NCI-H2029 (cell line): ENCODE measurements around the gene LDLRAD4.

Experiments
- DNase-seq: peaks from one replicate; lab custom pipeline; 2025; lab: John Stamatoyannopoulos, UW

LDLRAD4 gene

GRCh38 chr18:13630716-13631268 lies 412.2 kb downstream of the LDLRAD4 start:
- no peak for DNase-seq

GRCh38 chr18:13633700-13634099 lies 415.1 kb downstream of the LDLRAD4 start:
- no peak for DNase-seq

DNA sequence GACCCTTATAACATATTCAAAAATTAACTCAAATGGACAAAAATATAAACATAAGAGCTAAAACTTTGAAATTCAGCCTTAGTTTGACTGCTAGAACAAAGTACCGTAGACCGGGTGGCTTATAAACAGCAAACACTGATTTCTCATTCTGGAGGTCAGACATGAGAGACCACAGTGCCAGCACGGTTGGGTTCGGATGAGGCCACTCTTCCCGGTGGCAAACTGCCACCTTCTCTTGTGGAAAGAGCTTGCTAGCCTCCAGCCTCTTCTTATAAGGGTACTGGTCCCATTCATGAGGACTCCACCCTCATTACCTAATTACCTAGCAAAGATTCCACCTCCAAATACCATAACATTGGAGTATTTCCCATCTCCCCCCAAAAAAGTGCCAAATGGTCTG lies 416.5 kb downstream of the LDLRAD4 start:
- no peak for DNase-seq

GRCh38 chr18:13638719-13639595 lies 420.4 kb downstream of the LDLRAD4 start:
- DNase-seq, result no peak

GRCh38 chr18:13640266-13640860 lies 421.8 kb downstream of the LDLRAD4 start:
- DNase-seq, result no peak

DNA sequence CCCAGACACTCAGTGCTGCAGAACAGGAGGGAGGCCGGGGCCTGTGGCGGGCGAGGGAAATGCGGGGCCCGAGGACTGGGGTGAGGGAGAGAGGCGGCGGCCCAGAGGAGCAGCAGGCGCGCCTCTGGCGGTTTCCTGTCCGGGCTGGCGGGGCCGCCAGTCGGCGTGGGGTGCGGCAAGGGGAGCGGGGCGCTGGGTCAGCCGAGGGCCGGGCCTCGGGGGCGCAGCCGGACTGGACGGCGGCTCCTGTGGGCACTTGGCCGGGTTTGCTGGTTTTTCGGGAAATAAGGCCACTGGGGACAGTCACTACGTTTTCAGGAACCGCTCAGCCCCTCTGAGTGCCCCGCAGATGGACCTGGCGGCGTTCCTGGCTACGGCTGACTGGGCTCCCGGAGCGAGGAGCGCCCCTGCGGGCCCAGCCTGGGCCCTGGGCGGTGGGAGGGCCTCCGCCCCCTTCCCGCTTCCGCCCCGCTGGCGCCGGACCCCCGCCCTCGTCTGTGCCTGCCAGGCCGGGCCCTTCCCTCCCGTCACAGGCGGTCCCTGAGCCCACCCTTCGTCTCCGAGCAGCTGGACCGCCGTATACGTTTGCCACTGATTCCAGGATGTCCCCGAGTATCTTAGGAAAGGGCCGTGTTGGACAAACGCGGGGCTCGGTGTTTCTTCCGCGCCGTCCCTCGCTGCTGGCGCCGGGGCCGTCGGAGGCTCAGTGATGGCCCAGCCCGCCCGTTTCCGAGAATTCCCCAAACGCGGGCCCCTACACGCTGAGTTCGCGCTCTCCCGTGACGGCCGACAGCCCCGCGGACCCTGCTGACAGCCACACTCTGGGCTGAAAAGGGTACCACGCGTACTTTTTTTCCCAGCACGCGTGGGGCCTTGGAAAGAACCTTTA lies 423.2 kb downstream of the LDLRAD4 start:
- DNase-seq, result no peak

DNA sequence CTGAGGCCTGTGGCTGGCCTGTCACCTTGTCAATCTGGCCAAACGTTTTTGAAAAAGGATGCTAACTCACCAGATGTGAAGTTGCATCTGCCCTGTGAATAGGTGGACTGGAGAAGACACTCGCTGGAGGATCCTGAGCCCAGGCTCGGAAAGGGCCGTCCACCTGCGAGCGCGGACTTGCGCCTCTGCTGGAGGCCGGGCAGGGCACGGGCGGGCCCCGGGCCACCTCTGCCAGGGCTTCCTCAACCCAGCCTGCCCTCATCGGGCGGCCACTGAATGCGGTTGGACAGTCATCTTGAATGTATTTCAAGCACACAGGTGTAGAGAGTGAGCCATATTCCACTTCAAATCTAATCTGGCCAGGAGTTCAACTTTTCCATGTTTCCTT lies 423.9 kb downstream of the LDLRAD4 start:
- no peak for DNase-seq

DNA sequence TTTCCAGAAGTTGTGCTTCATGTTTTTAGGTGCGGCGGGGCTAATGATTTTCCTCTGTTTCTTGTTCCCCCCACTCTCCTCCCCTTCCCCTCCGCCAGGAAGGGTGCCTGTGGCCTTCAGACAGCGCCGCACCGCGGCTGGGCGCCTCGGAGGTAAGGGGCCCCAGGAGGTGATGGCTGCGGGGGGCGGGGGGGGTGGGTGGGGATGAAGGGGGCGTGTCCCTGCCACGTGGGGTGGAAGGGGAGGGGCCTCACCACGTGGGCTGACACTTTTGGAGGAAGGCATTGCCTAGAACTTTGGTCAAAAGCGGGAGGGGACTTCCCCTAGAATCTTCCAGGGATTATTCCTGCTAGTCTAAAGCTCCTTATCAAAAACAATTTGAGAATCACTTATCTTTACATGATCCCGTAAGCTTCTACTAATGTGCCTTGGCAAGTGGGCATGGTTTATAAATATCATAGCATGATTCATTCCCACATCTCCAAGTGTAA lies 424.7 kb downstream of the LDLRAD4 start:
- DNase-seq, result no peak

GRCh38 chr18:13645093-13645492 lies 426.5 kb downstream of the LDLRAD4 start:
- no peak for DNase-seq

DNA sequence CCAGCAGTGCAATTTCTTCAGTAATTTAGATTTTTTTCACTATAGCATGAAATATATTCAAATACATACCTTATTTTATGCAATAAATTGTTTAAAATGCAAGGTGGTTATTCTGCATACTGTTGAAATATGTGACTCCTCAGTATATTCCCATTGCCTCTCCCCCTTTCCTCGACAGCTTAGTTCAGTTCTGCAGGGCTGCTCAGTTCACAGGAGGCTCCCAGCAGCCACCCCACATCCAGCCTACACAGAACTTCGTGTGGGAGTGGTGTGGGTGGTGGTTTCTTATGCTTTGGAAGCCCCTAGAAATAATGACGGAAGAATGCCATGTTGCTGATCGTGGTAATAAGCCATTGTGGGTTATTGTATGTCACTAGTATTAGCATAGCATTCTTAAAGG lies 428.1 kb downstream of the LDLRAD4 start:
- no peak for DNase-seq

DNA sequence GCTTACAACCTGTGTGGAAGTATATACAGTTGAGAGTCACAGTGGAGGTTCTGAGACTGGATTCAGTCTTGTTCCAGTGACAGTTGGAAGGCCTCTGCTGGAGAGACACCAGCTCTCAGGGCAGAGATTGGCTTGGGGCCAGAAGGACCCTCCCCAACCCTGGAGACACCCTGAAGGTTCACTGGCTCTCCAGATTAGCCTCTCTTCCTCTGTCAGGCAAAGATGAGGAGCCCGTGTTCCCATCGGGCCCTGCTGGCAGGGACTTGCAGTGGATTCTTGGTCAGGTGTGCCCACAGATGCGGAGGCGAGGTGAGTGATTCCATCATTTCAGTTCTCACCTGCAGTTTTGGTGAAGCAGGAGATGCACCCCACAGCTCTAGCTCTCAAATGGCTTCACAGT lies 429.2 kb downstream of the LDLRAD4 start:
- DNase-seq, result no peak

DNA sequence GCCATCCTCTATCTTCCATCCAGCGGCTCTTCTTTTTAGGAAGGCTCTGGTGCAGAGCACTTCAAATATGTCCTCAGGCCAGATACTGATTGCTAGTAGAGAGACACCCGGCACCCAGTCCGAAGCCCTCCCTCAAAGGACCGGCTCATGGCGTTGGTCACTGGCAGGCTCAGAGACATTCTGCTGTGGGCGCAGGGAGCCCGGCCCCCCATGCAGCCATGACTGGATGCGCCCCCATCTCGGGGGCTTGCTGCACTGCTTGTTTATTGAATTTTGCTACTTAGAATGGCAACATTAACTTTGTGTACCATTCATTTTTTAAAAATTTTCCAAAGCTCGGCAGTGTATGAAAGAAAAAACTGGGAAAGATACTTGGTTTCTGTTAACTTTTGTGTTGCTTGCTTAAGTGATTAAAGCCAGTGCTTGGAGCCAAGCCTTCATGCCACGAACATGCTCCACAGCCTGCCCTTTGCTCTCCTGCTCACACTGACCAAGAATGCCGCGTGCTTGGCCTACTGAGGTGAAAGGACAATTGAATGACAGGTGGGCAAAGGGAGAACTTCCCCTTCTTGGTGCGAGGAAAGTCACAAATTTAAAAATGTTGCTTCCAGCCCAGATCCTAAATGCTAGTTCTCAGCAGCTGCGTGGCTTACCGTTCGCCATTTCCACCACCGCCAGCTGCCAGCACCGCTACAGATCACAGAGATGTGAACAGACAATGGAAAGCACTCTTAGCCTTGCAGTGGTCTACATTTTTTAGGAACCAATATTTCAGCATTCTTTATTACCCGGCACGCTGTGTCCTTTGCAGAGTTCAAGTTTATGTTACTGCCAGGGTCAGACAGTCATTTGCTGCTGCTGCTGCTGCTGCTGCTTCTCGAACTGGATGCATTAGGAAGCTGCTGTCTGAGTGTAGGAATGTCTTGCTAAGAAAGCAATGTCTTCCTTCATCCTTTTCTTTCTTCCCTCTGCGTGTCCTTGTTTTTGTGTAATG lies 431.1 kb downstream of the LDLRAD4 start:
- DNase-seq, result no peak

DNA sequence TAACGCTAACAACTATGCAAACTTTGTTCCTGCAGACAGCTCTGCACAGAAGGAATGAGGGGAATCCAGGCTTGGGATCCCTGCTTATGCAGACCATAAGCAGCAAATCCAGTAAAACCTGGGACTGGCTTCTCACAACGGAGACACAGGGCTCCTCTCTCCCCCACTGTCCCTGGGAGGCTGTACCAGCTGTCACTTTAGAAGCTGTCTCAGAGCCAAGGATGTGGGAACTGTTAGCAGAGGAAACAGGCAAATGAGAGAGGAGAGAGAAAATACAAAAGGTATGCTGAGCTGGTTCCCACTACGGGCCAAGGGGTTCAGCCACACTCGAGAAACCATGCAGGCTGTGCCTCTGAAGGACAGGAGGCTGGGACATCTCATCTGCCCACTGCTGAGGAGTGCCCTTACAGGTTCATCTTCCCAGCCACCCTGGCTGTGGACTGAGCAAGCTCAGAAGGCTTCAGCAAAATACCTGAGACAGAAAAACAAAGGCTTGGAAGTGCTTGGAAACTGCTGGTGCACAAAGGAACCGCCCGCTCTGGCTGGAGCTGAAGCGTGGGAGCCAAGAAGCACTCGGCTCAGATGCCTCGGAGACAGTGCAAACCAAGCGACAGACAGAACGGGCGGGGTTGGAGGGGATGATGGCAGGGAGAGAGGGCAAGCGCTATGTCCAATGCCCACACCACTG lies 435.3 kb downstream of the LDLRAD4 start:
- DNase-seq, result peak; percentile 1

- no peak for DNase-seq
These were observed 439.4 kb downstream of the LDLRAD4 start for GRCh38 chr18:13657974-13658373.

DNA sequence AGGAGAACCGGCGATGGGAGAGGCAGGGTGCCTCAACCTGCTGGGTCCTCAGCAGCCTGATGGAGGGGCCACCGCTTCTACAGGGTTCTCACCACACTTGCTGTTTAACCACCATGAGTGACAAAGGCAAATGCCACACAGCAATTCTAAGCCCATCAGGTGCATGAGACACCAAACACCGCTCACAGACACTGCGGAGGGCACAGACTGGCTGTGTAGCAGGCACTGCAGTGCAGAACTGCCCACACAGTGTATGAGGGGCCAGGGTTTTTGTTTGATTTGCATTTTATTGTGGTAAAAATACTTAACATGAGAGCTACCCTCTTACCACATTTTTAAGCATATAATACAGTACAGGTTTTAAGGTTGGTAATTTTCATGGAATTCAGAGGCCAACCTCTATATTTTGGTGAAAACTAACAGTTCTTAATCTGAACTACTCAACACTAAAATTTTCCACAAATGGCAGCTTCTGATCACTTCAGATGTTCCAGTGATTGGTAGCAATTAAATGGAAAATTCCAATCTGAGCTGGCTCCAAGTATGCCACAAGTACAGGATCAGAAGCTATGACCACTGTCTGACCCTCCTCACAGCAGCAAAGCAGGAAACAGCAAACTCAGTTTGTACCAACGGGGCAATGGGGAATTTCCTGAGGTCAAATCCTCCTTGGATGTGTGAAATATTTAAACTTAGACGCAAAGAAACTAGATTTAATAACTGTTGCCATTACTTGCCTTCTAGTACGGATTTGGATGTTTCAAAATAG lies 440.1 kb downstream of the LDLRAD4 start:
- no peak for DNase-seq

DNA sequence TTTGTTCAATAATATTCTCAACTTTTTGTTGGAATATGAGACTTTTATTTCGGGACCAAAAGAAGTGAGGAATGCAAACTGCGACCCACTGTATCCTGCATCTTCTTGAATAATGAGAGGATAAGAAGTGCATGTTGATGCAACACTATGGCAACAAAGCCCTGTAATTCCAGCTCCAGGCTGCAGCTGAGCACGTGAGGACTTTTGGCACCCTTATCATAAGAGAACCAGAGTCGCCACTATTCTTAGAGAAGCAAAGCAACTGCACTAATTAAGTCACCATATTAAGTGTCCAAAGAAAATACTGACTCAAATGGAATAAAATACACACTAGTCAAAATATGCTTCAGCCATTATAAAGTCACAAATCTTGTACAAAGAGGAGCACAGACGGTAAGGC lies 441.9 kb downstream of the LDLRAD4 start:
- DNase-seq, result no peak

DNA sequence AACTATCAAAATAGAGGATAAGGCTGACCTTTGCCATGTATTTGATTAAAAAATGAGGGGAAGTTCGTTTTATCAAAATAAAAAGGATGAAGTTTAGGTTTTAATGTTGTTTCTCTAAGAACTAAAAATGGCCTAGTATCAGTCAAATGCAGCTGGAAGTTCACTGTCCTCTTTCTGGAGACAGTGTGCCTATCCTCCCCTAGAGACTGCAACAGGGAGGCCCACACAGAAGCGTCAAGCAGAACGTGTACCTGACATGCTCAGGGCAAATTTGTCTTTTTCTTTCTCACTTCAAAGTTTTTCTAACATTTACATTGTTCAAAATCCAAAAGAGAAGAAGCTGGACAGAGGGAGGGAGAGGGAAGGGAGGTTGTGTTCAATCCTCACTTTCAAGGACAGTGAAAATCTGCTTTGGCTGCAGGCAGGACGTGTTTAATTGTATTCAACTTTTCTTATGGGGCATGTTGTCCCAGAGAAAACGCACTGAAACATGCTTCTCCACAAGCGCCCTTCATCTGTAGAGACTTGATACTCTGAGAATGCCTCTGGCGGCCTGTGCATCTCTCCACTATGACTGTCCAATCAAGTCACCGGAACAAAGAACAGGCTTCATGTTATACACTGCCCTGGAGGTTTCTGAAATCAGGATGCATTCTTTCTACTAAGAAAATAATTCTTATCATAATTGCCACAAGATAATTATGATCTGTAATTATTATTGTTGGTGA lies 442.7 kb downstream of the LDLRAD4 start:
- no peak for DNase-seq

DNA sequence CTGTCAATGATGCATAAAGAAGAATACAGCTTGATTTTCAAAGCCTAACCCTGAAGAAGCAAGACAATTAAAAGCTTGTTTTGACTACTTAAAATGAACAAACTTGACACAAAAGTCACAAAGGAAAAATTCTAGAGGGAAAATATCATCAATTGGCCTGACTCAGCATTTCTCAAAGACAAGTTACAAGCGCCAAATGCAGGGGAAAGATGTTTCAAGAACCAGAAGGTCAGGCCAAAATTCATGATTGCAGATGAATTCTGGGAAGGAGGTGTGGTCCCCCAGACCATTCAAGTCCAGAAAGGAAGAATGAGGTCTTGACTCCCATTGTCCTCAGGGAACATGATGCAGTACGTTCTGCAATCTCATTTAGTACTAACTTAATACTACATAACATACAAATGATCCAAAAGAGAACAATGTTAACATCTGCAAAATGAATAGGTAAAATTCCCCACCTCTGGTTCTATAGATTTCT lies 443.3 kb downstream of the LDLRAD4 start:
- no peak for DNase-seq

DNA sequence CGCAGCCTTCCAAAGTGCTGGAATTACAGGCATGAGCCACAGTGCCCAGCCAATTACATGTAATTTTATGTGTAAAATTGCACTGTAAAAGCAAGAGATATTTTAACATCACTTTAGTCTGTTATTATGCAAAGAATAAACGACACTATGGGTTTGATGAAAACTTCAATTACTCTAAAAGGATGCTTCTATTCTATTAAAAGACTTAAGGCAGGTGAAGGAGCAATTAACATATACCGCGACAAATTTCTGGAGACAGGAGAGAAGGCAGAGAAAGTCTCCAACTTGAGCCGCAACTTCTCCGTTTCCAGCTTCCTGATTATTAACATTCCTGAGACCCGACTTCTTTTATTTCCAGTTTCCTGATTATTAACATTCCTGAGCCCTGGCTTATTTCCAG lies 454.1 kb downstream of the LDLRAD4 start:
- DNase-seq, result no peak
